ENCODE results near the gene ZNF410.

GRCh38 chr14:73842201-73842600 lies 44.5 kb upstream of the ZNF410 start:
- TF ChIP-seq YY1 (IDR thresholded peaks at IDR 0.05; ENCODE audit: insufficient read depth, insufficient read length) (no peak), SUZ12 (IDR thresholded peaks at IDR 0.05; ENCODE audit: extremely low read depth, insufficient read depth, insufficient read length) (no peak)
